Caco-2 (cell line): ENCODE results near the gene SHROOM3. TPM values are rescaled to one million over a fixed set of nuclear protein-coding genes. Genes with fewer than 3 reads are reported as not detected.

Source experiments
- BruUV-seq: library from RNA; stranded (reverse); fragments of 400-500 nt; replicated peaks from 2 replicates; lab custom pipeline; 2021; lab: Mats Ljungman, UMichigan
- CTCF ChIA-PET: fragments of 300-600 bp; sonication (Branson Sonifier 250); formaldehyde crosslinking; loops from one replicate; lab custom pipeline; 2022; ENCODE audit warnings: antibody characterized with exemption; lab: Charles Lee
- POLR2A ChIA-PET: fragments of 300-600 bp; sonication (Branson Sonifier 250); formaldehyde crosslinking; loops from one replicate; lab custom pipeline; 2022; ENCODE audit warnings: antibody characterized with exemption; lab: Charles Lee
- DNase-seq, 2 experiments: peaks; one replicate each; pipeline versions ENCODE4 v3.0.0 to v3.0.0-alpha.2; 2020 to 2022
- H3K27me3 ChIP-seq: replicated peaks from 2 replicates; pipeline ENCODE4 v1.6.0; 2011; ENCODE audit warnings: low read length; ENCODE audit not compliant: control insufficient read depth, insufficient read depth
- H3K36me3 ChIP-seq: 2 replicates; pipeline ENCODE4 v1.5.1; 2011; ENCODE audit warnings: low read length; ENCODE audit not compliant: control insufficient read depth, insufficient read depth
- H3K4me1 ChIP-seq: fragments of 250-450 bp; sonication (Bioruptor Pico); 2 replicates; pipeline ENCODE4 v1.5.1; 2020; ENCODE audit warnings: mild to moderate bottlenecking
- H3K4me3 ChIP-seq: 2 replicates; pipeline ENCODE4 v1.5.1; 2011; ENCODE audit warnings: low read depth, mild to moderate bottlenecking, control low read depth, low read length
- H3K9me3 ChIP-seq: fragments of 250-450 bp; sonication (Bioruptor Pico); 2 replicates; pipeline ENCODE4 v1.5.1; 2020; ENCODE audit warnings: mild to moderate bottlenecking, moderate library complexity
- H3K27ac Mint-ChIP-seq: one replicate; pipeline ENCODE4 v1.8.0; 2022; ENCODE audit warnings: mixed read lengths; ENCODE audit not compliant: unreplicated experiment
- H3K27me3 Mint-ChIP-seq: one replicate; pipeline ENCODE4 v1.8.0; 2022; ENCODE audit warnings: mixed read lengths; ENCODE audit not compliant: insufficient read depth, unreplicated experiment
- H3K36me3 Mint-ChIP-seq: one replicate; pipeline ENCODE4 v1.8.0; 2022; ENCODE audit warnings: mild to moderate bottlenecking, mixed read lengths; ENCODE audit not compliant: insufficient read depth, unreplicated experiment
- H3K4me1 Mint-ChIP-seq: one replicate; pipeline ENCODE4 v1.8.0; 2022; ENCODE audit warnings: low read depth, mixed read lengths; ENCODE audit not compliant: unreplicated experiment
- H3K4me3 Mint-ChIP-seq: one replicate; pipeline ENCODE4 v1.8.0; 2022; ENCODE audit warnings: mild to moderate bottlenecking, moderate library complexity, mixed read lengths; ENCODE audit not compliant: unreplicated experiment
- H3K9me3 Mint-ChIP-seq: one replicate; pipeline ENCODE4 v1.8.0; 2022; ENCODE audit warnings: mixed read lengths; ENCODE audit not compliant: unreplicated experiment
- intact Hi-C: fragments of 100-400 bp; cut with micrococcal nuclease; formaldehyde crosslinking; loops from one replicate; pipeline ENCODE4 v1.10.0; 2022; ENCODE audit not compliant: unreplicated experiment
- total RNA-seq: library from RNA; stranded (reverse); gene quantifications from 2 replicates; pipeline ENCODE4 v1.2.3, GENCODE V29; 2022
- TF ChIP-seq, protein P1 (sequence below), 2 experiments: fragments of 200-600 bp in 1 of 2; IDR thresholded peaks; 1 replicate in 1 of 2; 2 replicates in 1 of 2; pipeline versions ENCODE4 v1.5.1 to v1.8.0; 2011 to 2022; ENCODE audit warnings: antibody characterized with exemption in 1 of 2, control low read depth in 1 of 2, inconsistent platforms in 1 of 2, low read depth in 1 of 2, low read length in 1 of 2, mild to moderate bottlenecking in 1 of 2, moderate library complexity in 1 of 2; ENCODE audit not compliant: insufficient read depth in 1 of 2, severe bottlenecking in 1 of 2, unreplicated experiment in 1 of 2

The SHROOM3 gene
- total RNA-seq, 1 experiment from 2014 or later, result 16.3 TPM

DNA sequence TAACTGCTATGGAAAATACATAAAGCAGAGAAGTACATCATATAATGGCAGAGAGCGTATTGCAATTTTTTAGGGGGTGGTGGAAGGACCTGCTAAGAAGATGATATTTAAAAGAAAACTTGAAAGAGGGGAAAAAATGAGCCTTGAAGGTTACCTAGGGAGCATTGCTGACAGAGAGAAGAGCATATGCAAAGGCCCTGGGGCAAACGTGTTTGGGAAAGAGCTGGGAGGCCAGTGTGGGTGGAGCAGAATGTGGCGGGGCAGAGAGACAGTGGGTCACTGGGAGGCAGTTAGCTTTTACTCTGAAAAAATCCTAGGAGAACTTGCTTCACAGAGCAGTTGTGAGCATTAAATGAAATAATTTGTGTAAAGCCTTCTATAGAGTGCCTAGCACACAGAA, 157.0 kb downstream of the SHROOM3 start:
- H3K27me3 Mint-ChIP-seq, result no peaks in the 10 kb centered on the region
- no peaks in the 10 kb centered on the region for H3K27me3 ChIP-seq
- peak overlapping the region; percentile 96 for H3K27ac Mint-ChIP-seq
- no peaks in the 10 kb centered on the region for H3K36me3 ChIP-seq
- CTCF ChIA-PET, result no interaction called here
- no peak for DNase-seq
- intact Hi-C loops, result no loop called here
- POLR2A ChIA-PET, result no interaction called here
- peaks cover 8% of the 10 kb centered on the region for H3K36me3 Mint-ChIP-seq
- BruUV-seq, result no TSS peak
- H3K9me3 Mint-ChIP-seq, result no peaks in the 10 kb centered on the region
- no peak overlapping the region for H3K4me3 ChIP-seq
- no peaks in the 10 kb centered on the region for H3K9me3 ChIP-seq
- peaks cover 83% of the 10 kb centered on the region for H3K4me1 ChIP-seq
- TF ChIP-seq, protein P1, sequence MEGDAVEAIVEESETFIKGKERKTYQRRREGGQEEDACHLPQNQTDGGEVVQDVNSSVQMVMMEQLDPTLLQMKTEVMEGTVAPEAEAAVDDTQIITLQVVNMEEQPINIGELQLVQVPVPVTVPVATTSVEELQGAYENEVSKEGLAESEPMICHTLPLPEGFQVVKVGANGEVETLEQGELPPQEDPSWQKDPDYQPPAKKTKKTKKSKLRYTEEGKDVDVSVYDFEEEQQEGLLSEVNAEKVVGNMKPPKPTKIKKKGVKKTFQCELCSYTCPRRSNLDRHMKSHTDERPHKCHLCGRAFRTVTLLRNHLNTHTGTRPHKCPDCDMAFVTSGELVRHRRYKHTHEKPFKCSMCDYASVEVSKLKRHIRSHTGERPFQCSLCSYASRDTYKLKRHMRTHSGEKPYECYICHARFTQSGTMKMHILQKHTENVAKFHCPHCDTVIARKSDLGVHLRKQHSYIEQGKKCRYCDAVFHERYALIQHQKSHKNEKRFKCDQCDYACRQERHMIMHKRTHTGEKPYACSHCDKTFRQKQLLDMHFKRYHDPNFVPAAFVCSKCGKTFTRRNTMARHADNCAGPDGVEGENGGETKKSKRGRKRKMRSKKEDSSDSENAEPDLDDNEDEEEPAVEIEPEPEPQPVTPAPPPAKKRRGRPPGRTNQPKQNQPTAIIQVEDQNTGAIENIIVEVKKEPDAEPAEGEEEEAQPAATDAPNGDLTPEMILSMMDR (IDR thresholded peaks at IDR 0.05; ENCODE audit: insufficient read depth in 1 of 2, low read depth in 1 of 2, low read length in 1 of 2, severe bottlenecking in 1 of 2, unreplicated experiment in 1 of 2), result no peak
- no peak overlapping the region for H3K4me3 Mint-ChIP-seq
- peaks cover 39% of the 10 kb centered on the region for H3K4me1 Mint-ChIP-seq

DNA sequence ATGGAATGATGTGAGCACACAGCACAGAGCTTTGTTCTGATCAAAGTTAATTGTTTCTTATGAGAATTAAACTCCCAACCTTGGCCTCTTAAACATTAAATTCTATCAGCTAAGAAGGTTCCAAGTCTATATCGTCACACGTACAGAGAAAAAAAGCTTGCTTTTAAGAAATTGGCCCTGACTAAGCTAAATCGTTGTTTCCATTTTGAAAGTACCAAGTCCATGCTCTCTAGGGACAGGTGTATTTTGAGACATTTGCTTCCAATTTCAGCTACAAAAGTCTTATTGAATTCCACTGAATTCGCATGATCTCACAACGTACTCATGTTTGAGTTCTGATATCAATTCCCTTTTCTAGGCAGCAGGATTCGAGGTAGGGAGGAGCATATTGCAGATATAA, 157.4 kb downstream of the SHROOM3 start:
- no peak for DNase-seq
- intact Hi-C loops, result no loop called here
- Mint-ChIP-seq H3K27ac (peak overlapping the region; percentile 96), H3K4me3 (no peak overlapping the region), H3K9me3 (no peaks in the 10 kb centered on the region), H3K4me1 (peaks cover 44% of the 10 kb centered on the region), H3K36me3 (peaks cover 6% of the 10 kb centered on the region), H3K27me3 (no peaks in the 10 kb centered on the region)
- ChIA-PET CTCF (no interaction called here), POLR2A (no interaction called here)
- H3K36me3 ChIP-seq, result no peaks in the 10 kb centered on the region
- no peaks in the 10 kb centered on the region for H3K27me3 ChIP-seq
- H3K4me3 ChIP-seq, result no peak overlapping the region
- H3K9me3 ChIP-seq, result no peaks in the 10 kb centered on the region
- H3K4me1 ChIP-seq, result peaks cover 84% of the 10 kb centered on the region
- TF ChIP-seq, protein P1 (IDR thresholded peaks at IDR 0.05; ENCODE audit: insufficient read depth in 1 of 2, low read depth in 1 of 2, low read length in 1 of 2, severe bottlenecking in 1 of 2, unreplicated experiment in 1 of 2), result no peak
- BruUV-seq, result no TSS peak

DNA sequence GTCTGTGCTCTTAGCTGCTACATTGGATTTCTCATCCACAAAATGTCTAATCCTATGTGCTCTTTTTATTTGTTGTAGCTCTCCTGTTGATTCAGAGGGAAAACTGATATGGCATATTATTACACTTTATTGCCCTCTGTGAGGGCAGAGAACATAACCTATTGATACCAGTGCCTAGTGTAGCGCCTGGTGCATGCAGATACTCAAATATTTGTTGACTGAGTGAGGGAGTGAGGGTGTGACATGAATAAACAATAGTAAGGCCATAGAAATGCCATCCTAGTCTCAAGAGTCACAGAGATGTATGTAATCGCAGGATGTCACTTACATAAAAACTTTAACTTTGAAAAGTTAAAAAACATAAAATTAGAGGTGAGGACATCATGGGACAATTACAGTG, 159.1 kb downstream of the SHROOM3 start:
- peaks cover 6% of the 10 kb centered on the region for H3K36me3 Mint-ChIP-seq
- H3K4me1 ChIP-seq, result peaks cover 74% of the 10 kb centered on the region
- H3K27ac Mint-ChIP-seq, result peak overlapping the region; percentile 37
- BruUV-seq, result no TSS peak
- H3K4me3 Mint-ChIP-seq, result no peak overlapping the region
- intact Hi-C loops, result no loop called here
- ChIA-PET POLR2A (interaction anchor here (0.9 kb wide), 2 partner anchors 8 to 67 kb away, joined by 3 to 6 read pairs; no protein-coding TSS in a partner anchor), CTCF (no interaction called here)
- H3K4me3 ChIP-seq, result no peak overlapping the region
- H3K36me3 ChIP-seq, result no peaks in the 10 kb centered on the region; the same call in 1 of the 2 replicates
- H3K9me3 Mint-ChIP-seq, result no peaks in the 10 kb centered on the region
- no peaks in the 10 kb centered on the region for H3K9me3 ChIP-seq
- DNase-seq, result peak; percentile 51 to 75
- no peaks in the 10 kb centered on the region for H3K27me3 Mint-ChIP-seq
- no peaks in the 10 kb centered on the region for H3K27me3 ChIP-seq
- TF ChIP-seq, protein P1 (IDR thresholded peaks at IDR 0.05; ENCODE audit: insufficient read depth in 1 of 2, low read depth in 1 of 2, low read length in 1 of 2, severe bottlenecking in 1 of 2, unreplicated experiment in 1 of 2), result no peak
- H3K4me1 Mint-ChIP-seq, result peaks cover 53% of the 10 kb centered on the region
